ENCODE results near the gene TSKU. TPM values are rescaled to one million over a fixed set of nuclear protein-coding genes. Genes with fewer than 3 reads are reported as not detected.

Gene TSKU
- total and polyA plus RNA-seq, 9 of the 15 experiments (the other 6 are each of a cell fraction or from before 2014, with no cell fraction given) = 0.60 to 11.9 (median 8.4) TPM

DNA sequence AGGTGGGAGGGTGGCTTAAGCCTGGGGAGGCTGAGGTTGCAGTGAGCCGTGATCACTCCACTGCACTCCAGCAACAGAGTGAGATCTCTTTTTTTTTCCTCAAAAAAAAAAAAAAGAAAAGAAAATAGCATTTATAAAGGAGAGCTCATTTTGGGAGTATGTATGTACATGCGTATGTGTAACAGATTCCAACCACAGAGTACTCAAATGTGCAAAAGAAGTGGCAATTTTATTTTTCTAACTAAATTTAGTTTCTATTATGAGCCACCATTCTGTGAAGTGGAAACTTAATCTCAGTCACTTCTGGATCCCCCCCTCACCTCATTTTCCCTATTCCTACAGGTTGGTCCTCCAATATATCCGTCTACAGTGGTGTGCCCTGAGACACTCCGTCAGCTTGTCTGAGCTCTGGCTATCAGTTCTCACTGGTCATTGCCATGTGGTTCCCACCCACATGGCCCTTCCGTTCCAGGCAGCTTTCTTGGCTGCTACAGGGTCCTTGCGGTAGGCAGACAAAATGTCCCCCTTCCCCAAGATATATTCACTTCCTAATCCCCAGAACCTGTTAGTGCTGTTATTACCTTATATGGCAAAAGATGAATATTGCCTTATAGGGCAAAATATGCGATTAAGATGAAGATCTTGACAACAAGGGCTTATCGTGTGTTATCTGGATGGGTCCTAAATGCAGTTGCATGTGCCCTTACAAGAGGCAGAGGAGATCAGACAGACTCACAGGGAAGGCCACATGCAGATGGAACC is 35.8 kb upstream of the TSKU start:
- H3K79me2 ChIP-seq (ENCODE audit: control insufficient read depth, insufficient read depth, low read length) = no peaks in the 10 kb centered on the region
- WGBS (ENCODE audit: insufficient coverage, low coverage, missing lambda C conversion rate) = 24% methylated on average over 8 of the region's 8 CpGs
- no peaks in the 10 kb centered on the region for H3K36me3 ChIP-seq (ENCODE audit: control insufficient read depth, insufficient read depth, low read length)
- H4K20me1 ChIP-seq (replicated peaks; ENCODE audit: control insufficient read depth, insufficient read depth, low read length) = no peaks in the 10 kb centered on the region
- ATAC-seq (peak; percentile 36), DNase-seq (ENCODE audit: extremely low read depth in 1 of 4, low spot score in 3 of 4) (peak; percentile 35 to 67 (median 46)), FAIRE-seq (peak; percentile 66)
- H3K4me2 ChIP-seq (ENCODE audit: insufficient read depth, low read length) = peak overlapping the region; percentile 26; the same call in 1 of the 2 replicates
- H3K27ac ChIP-seq (ENCODE audit: extremely low read depth, low read depth, low read length) = peak overlapping the region; percentile 32
- H2AFZ ChIP-seq (ENCODE audit: low read depth, low read length) = peak overlapping the region; percentile 85
- H3K9me3 ChIP-seq (replicated peaks; ENCODE audit: control insufficient read depth, insufficient read depth, low read depth, low read length) = 0 out of 2 replicates have a peak, but pooled peaks cover 2% of the 10 kb centered on the region
- CTCF ChIA-PET (ENCODE audit: low intra/inter-chr PET ratio) = no interaction called here
- no peak overlapping the region for H3K4me3 ChIP-seq
- H3K27me3 ChIP-seq (ENCODE audit: control insufficient read depth in 2 of 2, insufficient read depth in 2 of 2, low read length in 2 of 2) = no peaks in the 10 kb centered on the region
- POLR2A ChIA-PET = interaction anchor here (0.6 to 1.2 kb wide), 8 partner anchors 9 to 1082 kb away, joined by 3 to 4 read pairs (median 4); partner anchors contain the start of gene TSKU
- intact Hi-C loops (cut with micrococcal nuclease) = no loop called here
- H3K9me1 ChIP-seq (ENCODE audit: control insufficient read depth, insufficient read depth, low read length) = no peaks in the 10 kb centered on the region
- H3K9ac ChIP-seq (ENCODE audit: insufficient read depth in 1 of 2, low read depth in 2 of 2, low read length in 2 of 2) = peak overlapping the region; percentile 9 to 36; a peak in 2 of 4 replicates
- BruUV-seq (replicated peaks) = no TSS peak
- in situ Hi-C loops (cut with MboI) = no loop called here
- peaks cover 39 to 48% of the 10 kb centered on the region in 2 experiments; a peak in 4 of 5 replicates for H3K4me1 ChIP-seq (replicated peaks in 1 of 2; ENCODE audit: control insufficient read depth in 2 of 2, insufficient read depth in 2 of 2, low read length in 2 of 2)
- TF ChIP-seq ZNF133 (CRISPR knock-in tag; IDR thresholded peaks at IDR 0.05) (no peak), IFI16 (CRISPR knock-in tag; IDR thresholded peaks at IDR 0.05) (no peak), SPI1 (IDR thresholded peaks at IDR 0.05; ENCODE audit: borderline replicate concordance, low read depth, low read length) (no peak), CHD1 (IDR thresholded peaks at IDR 0.05; ENCODE audit: low read length) (no peak), XRCC4 (IDR thresholded peaks at IDR 0.05; ENCODE audit: extremely low read depth, insufficient read depth, insufficient read length) (no peak), EP400 (IDR thresholded peaks at IDR 0.05) (peak; percentile 42; the same call in 1 of the 2 replicates), HSF4 (CRISPR knock-in tag; IDR thresholded peaks at IDR 0.05; ENCODE audit: borderline replicate concordance) (no peak), CREM (IDR thresholded peaks at IDR 0.05; ENCODE audit: low read depth) (no peak), FUS (optimal IDR thresholded peaks at IDR 0.05; ENCODE audit: low read depth, low read length) (no peak), MTA2 (IDR thresholded peaks at IDR 0.05; ENCODE audit: low read depth) (no peak), ZC3H4 (CRISPR knock-in tag; IDR thresholded peaks at IDR 0.05; ENCODE audit: borderline replicate concordance) (no peak), ZNF668 (CRISPR knock-in tag; IDR thresholded peaks at IDR 0.05) (peak; percentile 55; the same call in 1 of the 2 replicates), BRD4 (IDR thresholded peaks at IDR 0.05) (no peak), GATAD2B (IDR thresholded peaks at IDR 0.05; ENCODE audit: borderline replicate concordance) (no peak), ZNF444 (CRISPR knock-in tag; IDR thresholded peaks at IDR 0.05) (no peak), SRF (CRISPR knock-in tag; IDR thresholded peaks at IDR 0.05) (peak; percentile 65 to 97; a peak in 3 of 4 replicates)
- TF ChIP-seq, protein P1, sequence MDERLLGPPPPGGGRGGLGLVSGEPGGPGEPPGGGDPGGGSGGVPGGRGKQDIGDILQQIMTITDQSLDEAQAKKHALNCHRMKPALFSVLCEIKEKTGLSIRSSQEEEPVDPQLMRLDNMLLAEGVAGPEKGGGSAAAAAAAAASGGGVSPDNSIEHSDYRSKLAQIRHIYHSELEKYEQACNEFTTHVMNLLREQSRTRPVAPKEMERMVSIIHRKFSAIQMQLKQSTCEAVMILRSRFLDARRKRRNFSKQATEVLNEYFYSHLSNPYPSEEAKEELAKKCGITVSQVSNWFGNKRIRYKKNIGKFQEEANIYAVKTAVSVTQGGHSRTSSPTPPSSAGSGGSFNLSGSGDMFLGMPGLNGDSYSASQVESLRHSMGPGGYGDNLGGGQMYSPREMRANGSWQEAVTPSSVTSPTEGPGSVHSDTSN (CRISPR knock-in tag; IDR thresholded peaks at IDR 0.05; ENCODE audit: low read depth) = no peak
- TF ChIP-seq, protein P1 (tag; conservative IDR thresholded peaks at IDR 0.05; ENCODE audit: low read depth) = no peak
- TF ChIP-seq, protein P2, sequence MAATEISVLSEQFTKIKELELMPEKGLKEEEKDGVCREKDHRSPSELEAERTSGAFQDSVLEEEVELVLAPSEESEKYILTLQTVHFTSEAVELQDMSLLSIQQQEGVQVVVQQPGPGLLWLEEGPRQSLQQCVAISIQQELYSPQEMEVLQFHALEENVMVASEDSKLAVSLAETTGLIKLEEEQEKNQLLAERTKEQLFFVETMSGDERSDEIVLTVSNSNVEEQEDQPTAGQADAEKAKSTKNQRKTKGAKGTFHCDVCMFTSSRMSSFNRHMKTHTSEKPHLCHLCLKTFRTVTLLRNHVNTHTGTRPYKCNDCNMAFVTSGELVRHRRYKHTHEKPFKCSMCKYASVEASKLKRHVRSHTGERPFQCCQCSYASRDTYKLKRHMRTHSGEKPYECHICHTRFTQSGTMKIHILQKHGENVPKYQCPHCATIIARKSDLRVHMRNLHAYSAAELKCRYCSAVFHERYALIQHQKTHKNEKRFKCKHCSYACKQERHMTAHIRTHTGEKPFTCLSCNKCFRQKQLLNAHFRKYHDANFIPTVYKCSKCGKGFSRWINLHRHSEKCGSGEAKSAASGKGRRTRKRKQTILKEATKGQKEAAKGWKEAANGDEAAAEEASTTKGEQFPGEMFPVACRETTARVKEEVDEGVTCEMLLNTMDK (IDR thresholded peaks at IDR 0.05; ENCODE audit: borderline replicate concordance, insufficient read depth, low read depth, low read length, poor library complexity, severe bottlenecking) = no peak

All from K562 (cell line).